ENCODE measurements around the gene SCRN2. TPM values are rescaled to one million over a fixed set of nuclear protein-coding genes. Genes with fewer than 3 reads are reported as not detected.

Gene SCRN2
- polyA plus RNA-seq, 3 donors, result 56.2 to 92.0 (median 76.7) TPM

DNA sequence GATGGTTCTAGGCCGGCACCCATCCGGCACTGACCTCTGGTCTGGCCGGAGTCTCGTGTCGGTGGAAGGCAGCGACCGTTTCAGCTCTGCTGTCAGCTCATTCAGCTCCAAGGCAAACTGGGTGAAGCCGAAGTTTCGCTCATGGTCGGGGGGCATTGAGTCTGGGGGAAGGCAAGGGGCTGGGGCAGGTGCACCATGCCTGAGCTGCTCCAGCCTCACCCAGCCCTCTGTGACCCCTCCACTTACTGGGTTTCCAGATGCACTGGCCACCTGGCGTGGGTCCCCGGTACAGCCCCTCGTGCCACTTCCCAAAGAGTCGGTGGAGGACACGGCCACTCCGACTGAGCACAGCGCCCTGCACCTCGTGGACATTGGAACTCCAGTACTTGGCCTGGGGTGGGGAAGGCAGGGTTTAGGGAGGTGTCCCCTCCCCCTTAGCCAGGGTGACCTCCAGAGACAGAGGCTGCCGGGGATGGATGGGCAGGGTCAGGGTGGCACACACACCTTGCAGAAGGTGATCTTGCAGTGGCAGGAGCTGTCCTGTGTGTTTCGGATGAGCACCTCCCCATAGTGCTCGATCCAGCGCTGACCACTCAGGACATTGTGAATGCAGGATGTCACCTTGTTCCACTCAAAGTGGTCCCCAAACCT, 32.1 kb downstream of the SCRN2 start:
- no peak for DNase-seq

DNA sequence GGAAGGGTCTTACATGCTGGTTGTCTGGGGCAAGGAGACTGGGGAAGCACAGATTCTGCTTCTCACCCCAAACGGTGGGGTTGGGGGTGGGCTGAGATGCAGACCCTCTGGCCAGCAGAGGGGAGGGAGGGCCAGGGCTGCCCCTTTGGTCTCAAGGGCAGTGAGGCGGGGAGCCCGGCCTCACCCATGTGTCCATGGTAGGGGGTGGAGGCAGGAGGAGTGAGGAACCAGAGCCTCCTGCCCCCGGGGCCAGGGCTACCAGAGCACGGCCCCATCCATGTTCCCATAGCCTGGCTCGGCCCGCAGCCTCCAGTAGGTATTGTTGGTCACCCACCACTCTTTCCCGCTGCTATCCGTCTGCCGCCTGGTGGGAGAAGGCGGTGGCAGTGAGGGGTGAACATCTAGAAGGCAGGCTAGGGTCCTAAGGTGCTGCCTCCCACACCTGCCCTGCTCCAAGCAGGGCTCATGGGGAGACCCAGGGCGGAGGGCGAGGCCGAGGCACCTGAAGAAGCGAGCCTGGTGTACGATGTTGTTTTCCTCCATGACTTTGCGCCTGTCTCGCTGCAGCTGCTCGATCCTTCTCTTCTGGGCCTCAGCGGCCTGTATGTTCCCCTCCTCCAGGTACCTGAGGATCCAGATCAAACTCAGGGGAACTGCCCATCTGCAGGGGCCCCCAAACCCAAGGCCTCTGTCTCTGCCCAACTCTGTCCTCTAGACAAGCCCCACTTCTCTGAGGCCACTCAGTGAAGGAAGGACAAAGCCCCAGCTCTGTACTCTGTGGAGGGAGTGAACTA, 32.8 kb downstream of the SCRN2 start:
- DNase-seq, result no peak

DNA sequence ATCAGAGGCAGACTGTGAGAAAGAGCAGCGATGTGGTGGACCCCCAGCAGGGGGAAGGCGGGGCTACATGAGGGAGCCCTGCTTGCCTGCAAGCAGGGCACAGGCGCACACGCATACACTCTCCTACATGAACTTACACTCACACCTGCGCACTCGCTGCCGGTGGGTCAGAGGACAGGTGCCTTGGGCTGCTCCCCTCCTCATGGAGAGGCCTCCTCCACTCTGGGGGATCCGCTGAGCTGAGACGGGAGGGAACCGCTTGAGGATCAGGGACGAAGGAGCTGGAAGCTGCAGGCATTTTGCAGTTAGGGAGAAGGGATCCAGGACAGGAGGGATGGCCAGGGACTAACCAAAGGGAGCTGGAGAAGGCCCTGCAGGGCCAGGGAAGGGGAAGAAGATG, 33.7 kb downstream of the SCRN2 start:
- DNase-seq, result no peak

DNA sequence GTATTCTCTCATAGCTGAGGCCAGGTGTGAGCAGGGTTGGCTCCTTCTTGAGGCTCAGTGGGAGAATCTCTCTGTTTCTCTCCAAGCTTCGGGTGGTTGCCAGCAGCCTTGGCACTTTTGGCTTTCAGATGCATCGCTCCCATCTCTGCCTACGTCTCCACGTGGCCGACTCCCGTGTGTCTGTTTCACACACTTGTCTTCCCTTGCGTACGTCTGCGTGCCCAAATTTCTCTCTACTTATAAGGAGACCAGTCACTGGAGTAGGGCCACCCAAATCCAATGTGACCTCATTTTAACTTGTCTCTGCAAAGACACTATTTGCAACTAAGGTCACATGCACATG, 34.2 kb downstream of the SCRN2 start:
- no peak for DNase-seq

DNA sequence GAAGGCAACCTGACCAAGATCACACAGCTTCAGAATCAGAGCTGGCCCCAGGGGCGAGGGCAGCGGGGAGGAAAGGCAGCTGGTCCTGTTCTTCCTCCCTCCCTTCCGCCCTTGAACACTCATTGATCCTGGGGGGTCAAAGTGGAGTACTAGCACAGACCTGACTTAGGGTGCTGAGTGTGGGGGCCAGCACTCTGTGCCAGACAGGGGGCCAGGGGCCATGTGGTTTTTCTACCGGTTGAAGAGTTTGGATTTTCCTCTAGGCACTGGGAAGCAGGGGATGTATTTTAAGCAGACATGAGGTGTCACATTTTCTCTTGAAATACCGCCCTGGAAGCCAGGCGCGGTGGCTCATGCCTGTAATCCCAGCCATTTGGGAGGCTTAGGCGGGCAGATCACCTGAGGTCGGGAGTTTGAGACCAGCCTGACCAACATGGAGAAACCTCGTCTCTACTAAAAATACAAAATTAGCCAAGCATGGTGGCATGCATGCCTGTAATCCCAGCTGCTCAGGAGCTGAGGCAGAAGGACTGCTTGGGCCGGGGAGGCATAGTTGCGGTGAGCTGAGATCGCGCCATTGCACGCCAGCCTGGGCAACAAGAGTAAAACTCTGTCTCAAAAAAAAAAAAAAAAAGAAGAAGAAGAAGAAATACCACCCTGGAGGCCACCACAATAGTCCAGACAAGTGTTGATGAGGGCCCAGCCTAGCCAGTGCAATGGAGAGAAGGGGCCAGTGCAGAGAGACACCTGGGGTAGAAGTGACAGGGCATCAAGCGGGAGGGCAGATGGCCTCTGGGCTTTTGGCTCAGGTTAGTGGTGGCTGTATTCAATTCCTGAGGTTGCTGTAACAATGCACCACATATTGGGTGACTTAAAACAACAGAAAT, 34.8 kb downstream of the SCRN2 start:
- DNase-seq, result no peak

DNA sequence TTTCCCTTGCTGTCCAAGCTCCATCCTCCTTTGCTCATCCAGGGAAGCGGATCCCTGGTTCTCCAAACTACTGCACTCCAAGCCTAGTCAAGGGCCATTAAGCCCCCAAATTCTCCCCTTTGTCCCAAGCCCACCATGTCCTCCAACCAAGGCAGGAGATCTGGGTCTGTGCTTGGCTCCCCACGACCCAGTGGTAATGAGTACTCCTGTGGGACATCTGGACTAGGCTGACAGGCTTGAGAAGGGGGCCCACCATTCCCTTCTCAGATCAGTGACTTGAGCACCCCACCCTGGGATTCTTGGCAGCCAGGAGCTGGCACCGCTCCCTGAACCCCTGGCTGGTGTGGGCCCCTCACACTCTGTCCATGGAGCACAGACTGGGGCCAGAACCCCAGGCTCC, 36.6 kb downstream of the SCRN2 start:
- DNase-seq, result no peak

DNA sequence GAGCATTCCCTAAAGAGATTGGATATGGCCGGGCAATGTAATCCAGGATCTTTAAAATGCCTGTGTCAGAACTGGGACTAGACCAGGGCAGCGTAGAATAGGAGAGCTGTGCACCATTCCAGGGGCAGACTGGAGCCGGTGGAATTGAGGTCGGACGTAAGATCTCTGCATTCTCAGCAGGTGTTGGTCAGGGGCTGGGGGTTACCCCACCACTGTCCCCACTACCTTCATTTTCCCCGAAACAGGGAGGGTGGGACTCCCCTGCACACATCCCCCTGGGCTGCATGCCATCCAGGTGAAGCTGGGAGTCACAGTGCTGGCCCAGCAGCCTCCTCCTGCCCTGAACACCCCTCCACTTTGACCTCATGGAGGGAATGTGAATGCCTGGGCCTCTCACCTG, 37.3 kb downstream of the SCRN2 start:
- no peak for DNase-seq

DNA sequence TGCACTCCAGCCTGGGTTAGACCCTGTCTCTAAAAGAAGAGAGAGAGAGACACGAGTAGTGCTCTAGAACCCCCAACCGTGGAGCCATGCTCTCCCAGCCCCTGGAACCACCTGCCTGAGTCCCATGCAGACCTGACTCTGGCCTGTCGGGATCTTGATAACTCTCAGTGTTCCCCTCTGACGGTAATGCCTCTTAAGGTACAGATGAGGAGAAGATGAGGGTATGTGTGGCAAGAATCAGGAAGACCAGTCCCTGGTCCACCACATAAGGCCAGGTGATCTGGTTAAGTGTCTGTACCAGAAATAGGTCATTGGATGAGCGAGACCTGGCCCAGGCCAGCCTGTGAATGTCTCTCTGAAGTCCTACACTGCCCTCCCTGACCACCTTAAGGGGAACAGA, 37.9 kb downstream of the SCRN2 start:
- DNase-seq, result no peak

DNA sequence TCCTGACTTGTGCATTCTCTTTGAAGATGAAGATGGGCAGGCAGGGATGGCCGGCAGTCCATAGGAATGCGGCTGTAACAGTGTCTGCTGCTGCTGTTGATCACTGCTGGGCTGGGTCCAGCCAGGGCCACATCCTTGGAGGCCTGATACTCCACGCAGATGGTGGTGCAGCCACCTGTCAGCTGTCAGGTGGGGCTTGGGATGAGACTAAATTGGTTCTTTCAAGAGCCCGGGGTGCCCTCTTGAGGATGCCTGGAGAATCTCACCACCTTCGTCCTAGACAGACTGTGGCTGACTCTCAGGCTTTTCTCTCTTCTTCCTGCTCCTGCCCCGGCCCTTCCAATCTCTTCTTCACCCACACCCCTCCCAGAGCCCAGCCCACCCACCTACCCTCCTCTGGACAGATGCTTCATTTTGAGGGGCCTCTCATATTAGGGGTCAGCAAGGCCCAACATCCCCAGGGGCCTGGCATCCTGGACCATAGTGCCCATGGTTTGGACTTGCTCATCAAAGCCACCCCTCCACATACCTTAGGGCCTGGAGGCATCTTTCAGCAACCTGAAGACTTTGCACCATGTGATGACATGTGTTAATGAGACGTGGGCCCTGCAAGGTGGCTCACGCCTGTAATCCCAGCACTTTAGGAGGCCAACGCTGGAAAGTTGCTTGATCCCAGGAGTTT, 38.6 kb downstream of the SCRN2 start:
- peak; percentile 31 for DNase-seq

DNA sequence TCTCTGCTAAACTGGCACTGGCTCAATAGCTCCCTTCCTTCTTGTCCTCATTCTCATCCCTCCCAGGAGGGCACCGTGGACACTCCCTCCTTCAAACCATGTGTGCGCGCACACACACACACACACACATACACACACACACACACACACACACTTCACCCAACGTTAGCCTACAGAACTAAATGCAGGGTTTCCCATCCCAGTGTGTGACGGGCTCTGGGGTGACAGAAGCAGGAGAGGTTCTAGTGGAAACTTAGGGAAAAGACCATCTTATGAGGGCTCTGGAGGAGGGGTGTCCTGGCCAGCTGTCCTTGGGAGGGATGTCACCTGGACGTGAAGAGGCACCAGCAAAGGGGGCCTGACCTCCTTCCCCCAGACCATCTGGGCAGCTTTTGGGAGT, 39.2 kb downstream of the SCRN2 start:
- no peak for DNase-seq

DNA sequence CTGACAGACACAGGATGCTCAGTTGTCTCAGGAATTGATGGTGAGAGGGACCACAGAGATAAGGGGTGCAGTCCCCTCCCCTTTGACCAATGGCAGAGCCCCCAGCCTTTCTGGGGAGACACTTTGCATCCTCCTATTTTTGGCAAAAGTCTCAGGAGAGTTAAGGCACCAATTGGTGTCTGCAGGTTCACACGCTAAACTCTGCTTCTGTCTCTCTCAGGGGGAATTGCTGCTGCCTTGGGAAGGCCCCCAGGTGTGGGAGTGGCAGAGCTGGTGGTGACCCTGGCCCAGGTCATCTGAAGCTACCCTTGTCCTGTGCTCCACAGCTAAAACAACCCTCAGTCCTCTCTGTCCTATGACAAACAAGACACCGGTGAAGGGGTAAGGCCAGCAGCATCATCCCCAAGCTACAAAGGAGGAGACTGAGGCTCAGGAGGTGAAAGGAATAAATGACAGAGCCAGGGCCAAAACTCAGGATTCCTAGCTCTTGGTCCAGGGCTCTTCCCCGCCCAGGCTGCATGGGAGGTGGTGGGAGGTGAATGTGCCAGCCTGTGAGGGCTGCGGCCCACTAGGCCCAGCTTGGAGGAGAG, 39.8 kb downstream of the SCRN2 start:
- no peak for DNase-seq

DNA sequence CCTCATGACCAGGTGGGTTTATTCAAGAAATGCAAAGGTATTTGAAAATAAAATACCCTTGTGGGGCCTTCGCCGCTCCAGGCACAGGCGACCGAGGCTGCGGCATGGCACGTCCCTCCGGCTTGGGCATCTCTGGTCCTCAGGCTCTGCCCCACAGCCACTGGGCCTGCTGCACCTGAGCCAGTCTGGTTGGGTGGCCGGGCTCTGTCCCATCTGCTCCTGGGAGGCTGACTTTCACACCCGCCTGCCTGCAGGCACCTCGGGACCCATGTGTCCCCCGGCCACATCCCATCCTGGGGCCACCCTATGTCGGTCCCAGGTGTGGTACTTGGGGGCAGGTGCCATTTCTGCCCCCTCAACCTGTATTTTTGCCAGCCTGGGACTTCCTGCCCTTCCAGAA, 40.4 kb downstream of the SCRN2 start:
- no peak for DNase-seq

DNA sequence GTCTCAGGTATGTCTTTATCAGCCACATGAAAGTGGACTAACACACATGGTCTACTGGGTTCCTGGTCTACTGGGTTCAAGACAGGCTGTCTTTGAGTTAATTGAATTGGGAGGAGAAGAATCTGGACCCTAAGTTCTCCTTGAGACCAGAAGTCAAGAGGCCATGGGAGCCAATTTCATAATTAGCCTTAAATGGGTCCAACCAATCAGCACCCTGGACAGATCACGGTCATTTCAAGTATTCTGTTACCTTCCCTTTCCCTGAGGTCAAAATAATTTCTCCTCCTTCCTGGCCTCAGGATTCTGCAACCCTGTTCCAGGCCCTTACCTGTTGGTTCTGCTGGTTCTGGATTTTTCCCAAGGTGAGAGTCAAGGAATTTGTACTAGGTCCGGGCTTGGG, 43.3 kb downstream of the SCRN2 start:
- no peak for DNase-seq

DNA sequence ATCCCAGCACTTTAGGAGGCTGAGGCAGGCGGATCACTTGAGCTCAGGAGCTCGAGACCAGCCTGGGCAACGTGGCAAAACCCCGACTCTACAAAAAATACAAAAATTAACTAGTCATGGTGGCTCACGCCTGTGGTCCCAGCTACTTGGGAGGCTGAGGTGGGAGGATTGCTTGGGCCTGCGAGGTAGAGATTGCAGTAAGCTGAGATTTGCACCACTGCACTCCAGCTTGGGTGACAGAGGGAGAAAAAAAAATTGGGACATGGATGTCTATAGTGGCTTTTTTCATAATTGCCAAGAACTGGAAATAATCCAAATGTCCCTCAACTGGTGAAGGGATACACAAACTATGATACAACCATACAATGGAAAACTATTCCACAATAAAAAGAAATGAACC, 48.1 kb downstream of the SCRN2 start:
- DNase-seq, result no peak

DNA sequence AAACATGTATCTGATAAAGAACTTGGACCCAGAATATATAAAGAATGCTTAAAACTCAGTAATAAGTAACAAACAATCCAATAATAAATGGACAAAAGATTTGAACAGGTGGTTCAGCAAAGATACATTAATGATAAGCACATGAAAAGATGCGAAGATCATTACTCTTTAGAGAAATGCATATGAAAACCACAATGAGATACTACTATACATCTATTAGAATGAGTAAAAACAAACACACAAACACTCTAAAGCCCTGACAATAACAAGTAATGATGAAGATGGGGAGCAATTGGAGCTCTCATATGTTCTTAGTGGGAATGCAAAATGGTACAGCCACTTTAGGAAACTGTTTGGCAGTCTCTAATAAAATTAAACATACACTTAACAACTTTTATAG, 48.6 kb downstream of the SCRN2 start:
- no peak for DNase-seq

DNA sequence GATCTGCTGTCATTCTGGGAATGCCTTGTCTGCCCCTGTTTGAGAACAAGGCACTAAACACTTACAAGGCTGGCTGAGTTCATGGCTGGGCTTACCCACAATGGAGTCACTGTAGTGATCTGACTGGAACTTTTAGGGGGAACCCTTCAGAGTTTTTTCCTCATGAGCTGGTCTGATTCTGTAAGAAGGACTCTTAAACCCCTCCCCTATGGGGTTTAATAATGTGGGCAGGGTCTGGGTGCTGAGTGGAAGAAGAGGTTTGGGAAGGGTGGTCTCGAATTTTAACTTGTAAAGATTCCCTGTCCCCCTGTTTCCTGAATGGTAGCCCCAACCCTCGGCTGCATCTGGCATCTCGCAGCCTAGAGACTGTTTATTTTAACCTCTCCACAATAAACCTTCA, 50.0 kb downstream of the SCRN2 start:
- no peak for DNase-seq

DNA sequence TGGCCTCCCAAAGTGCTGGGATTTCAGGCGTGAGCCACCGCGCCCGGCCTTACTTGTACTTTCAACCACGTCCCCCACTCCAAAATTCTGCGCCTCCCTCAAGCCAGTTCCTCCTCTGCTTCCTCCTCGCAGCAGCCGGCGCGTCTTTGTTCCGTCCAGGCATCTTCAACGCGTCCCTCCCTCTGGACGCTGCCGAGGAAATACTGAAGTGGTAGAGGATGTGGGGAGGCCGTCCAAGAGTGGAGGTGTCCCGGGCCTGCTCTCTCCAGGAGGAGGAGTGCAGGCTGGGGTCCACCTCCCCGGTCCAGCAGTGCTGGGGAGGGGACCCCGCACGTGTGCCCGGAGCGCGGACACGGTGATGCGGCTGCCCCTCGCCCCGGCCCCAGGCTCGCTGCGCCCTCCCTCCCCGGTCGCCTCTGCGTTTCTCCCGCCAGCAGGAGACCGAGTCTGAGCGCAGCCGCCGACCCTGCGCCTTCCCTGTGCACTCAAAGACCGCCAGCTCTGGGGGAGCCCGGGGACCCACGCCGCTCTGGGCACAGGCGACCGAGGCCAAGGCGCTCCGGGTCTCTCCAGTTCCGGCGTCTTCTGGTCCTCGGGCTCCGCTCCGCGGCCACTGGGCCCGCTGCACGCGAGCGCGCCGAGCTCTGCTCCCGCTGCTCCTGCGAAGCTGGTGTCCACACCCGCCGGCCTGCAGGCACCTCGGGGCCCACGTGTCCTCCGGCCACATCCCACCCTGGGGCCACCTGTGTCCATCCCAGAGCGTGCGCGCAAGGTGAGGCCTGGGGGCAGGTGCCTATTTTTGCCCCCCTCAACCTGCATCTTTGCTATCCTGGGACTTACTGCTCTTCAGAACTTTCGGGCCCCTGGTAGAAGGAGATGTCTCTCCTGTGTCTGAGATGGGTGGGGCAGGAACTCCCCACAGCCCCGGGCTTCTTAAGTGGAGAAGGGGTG, 51.2 kb downstream of the SCRN2 start:
- DNase-seq, result peak; percentile 23
